Retina (tissue), 1 donor: ENCODE data around the gene TCEAL4.
"Not testable (repeated sequence)": the region's sequence is repeated elsewhere in the genome, so short reads cannot be mapped to it uniquely, and the experiment has no call there.

Source experiments
- DNase-seq: peaks from one replicate; pipeline ENCODE4 v3.0.0-alpha.2; 2016

The TCEAL4 gene

DNA sequence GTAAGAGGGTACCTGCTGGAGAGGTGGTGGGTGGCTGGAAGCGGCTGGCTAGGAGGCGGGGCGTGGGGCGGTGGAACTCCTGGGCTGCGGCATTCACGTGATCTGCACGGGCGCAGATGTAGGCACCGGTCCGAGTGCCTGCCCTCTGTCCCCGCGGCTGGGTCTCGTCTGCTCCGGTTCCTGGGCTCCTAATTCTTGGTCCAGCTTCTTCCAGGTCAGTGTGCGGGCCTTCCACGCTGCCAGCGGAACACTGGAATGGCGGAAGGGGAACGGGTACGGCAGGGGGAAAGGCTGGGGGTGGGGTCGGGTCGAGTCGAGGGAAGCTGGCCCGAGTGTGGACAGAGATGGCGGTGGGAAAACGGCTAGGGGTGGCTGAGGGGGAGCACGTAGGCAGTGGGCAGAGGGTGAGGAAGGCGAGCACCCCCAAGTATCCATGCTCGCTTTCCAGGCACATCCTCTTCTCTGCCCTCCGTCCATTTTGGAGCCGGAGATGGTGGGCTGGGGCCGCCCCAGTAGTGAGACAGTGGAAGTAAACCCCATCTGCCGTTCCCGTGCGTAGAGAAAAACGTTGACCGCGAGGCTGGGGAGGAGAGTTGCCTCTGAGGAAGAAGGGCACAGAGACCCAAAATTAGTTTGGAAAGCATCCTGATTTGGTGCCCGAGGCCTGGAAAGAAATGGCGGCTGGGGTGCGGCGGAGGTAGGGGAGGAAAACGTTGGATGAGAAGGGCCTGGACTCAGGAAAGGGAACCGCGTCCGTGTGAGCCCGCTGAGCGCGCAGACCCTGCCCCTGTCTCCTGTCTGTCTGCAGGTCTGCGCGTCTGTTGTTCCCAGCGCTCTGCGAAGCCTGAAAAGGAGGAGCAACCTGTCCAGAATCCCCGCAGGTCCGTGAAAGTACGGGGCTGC is at the start of gene TCEAL4:
Gene TCEAL4, plus strand, starts transcription at position 105 of the 903 bp plus-strand sequence. CDS start 1,161 bp downstream, outside the sequence.
- peak; percentile 65 for DNase-seq

DNA sequence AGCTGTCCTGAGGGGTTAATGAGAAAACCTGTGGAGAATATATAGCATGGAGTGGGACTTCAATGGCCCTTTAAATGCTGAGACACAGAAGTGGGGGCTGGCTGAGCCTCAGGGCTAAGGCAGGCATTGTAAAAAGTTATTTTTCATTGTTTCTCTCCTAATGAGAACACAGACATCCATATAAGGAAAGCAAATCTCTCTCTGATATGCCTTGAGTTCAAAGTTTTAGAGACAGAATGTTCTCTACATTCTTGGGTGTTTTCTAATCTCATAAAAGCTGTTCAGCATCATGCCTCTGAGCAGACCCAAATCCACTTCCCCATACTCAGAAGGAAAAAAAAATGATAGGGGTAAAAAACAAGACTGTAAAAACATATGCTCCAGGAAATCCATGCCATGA is 49.2 kb upstream of the TCEAL4 start:
- no peak for DNase-seq

GRCh38 chrX:103536732-103537131 is 48.6 kb upstream of the TCEAL4 start:
- no peak for DNase-seq

GRCh38 chrX:103537871-103538387 is 47.4 kb upstream of the TCEAL4 start:
- no peak for DNase-seq

DNA sequence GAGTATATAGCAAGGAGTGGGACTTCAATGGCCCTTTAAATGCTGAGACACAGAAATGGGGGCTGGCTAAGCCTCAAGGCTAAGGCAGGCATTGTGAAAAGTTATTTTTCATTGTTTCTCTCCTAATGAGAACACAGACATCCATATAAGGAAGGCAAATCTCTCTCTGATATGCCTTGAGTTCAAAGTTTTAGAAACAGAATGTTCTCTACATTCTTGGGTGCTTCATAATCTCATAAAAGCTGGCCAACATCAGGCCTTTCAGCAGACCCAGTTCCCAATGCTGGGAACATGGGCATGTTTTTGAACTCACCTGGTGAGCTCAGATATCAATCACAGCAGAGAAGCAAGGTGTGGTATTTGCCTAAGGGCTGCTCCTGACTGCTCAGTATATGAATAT is 46.6 kb upstream of the TCEAL4 start:
- DNase-seq: no peak

- DNase-seq: no peak
These were observed 45.6 kb upstream of the TCEAL4 start for GRCh38 chrX:103539695-103540094.

GRCh38 chrX:103540145-103540544 is 45.2 kb upstream of the TCEAL4 start:
- no peak for DNase-seq

GRCh38 chrX:103549916-103550315 is 35.4 kb upstream of the TCEAL4 start:
- no peak for DNase-seq

GRCh38 chrX:103550415-103551051 is 34.8 kb upstream of the TCEAL4 start:
- no peak for DNase-seq

DNA sequence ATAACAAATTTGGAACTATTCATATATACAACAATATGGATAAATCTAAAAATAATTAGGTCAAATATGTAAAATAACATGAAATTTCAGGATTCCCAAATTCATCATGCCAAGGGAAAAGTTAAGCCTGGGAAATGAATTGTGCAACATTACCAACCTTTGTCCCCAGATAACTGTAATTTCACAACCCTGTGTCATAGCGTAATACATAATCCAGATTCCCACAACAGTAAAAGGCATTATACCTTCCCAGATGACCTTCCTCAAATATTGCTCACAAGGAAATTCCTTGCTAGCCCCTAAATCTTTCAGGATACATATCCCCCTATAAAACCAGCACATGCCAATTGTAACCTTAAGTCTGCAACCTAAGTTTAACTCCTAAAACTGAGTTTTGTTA is 33.1 kb upstream of the TCEAL4 start:
- DNase-seq: no peak

GRCh38 chrX:103554687-103555424 is 30.5 kb upstream of the TCEAL4 start:
- DNase-seq: peak; percentile 88

DNA sequence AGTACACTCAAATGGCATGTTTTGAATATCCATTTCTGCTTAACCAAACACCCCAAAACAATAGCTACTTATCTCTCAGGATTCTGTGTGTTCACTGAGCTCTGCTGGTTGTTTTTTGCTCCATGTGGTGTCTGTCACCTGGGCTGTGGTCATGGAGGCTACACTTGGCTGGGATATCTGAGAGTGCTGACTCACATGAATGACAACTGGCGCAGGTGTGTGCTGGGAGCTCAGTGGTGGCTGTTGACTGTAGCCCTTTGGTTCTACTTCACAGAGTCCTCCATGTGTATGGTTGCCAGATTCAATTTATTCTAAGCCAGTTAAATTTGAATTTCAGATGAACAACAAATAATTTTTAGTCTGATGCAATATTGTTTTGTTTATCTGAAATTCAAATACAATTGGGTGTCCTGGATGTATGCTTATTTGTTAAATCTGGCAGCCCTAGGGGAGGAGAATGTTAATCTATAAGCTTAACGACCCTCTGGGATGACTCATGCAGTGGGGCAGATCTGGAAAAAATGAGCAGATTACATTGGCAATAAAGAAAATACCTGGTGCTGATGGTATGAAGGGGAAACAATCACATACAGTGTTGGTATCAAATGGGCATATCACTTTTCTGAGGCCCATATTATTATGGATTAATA is 28.2 kb upstream of the TCEAL4 start:
- no peak for DNase-seq

GRCh38 chrX:103560256-103560655 is 25.1 kb upstream of the TCEAL4 start:
- DNase-seq: no peak

GRCh38 chrX:103562801-103563200 is 22.5 kb upstream of the TCEAL4 start:
- no peak for DNase-seq

DNA sequence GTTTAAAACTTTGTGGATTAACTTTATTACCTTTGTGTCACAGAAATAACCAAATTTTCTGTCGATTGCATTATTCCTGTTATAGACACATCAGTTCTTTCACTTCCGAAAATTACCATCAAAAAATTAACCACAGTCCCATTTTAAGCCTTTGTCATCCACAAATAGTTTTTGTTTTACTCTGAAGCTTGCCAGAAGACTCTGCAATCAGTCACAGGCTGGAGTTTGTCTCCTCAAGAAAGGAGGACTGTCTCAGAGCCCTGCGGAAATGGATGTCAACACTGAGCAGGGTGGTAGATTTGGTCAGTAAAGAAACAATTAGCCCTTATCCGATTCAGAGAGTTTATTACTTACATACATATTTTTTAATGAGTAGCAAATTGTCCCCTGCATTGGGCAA is 20.1 kb upstream of the TCEAL4 start:
- DNase-seq: no peak

DNA sequence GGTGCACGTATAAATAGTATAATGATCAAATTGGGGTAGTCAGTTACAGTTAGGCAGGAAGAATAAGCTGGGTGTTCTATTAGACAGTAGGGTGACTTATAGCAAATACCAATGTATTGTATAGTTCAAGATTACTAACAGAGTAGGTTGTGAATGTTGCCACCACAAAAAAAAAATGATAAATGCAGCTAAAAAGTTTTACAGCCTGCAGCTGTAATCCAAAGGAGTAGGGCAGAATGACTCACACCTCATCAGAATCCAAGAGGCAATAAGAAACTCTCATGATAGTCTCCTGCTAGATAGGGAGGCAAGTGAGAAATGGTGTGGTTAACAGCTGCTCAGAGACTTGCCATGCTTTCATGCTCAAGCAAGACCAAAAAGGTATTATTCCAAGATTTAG is 19.6 kb upstream of the TCEAL4 start:
- no peak for DNase-seq

GRCh38 chrX:103571121-103571520 is 14.2 kb upstream of the TCEAL4 start:
- DNase-seq: no peak

- DNase-seq: no peak
These were observed 13.6 kb upstream of the TCEAL4 start for GRCh38 chrX:103571726-103572125.

- DNase-seq: no peak
These were observed 12.1 kb upstream of the TCEAL4 start for GRCh38 chrX:103573202-103573601.

DNA sequence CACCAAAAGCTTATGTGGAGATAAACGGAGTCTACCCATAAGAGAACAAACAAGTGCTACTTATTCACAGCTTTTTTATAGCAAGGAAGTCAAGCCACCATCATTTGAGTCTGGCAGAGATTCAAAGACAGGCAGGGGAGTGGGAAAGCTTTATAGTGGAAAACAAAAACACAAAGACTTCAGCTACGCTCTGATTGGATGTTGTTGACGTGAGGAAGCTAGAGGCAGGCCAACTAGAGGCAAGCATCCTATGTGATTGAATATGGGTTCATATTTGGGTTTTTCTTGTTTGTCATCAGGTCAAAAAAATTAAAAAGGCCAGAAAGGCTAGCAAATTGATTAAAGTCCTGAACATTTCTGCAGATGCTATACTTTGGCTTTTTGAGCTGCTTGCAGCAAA is 719 bp upstream of the TCEAL4 start:
- DNase-seq: peak; percentile 8

- DNase-seq: no peak
These were observed 965 bp downstream of the TCEAL4 start for GRCh38 chrX:103586314-103586646.

DNA sequence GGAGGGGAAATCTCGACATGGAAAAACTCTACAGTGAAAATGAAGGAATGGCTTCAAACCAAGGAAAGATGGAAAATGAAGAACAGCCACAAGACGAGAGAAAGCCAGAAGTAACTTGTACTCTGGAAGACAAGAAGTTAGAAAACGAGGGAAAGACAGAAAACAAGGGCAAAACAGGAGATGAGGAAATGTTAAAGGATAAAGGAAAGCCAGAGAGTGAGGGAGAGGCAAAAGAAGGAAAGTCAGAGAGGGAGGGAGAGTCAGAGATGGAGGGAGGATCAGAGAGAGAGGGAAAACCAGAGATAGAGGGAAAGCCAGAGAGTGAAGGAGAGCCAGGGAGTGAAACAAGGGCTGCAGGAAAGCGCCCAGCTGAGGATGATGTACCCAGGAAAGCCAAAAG is 1.3 kb downstream of the TCEAL4 start:
- no peak for DNase-seq

DNA sequence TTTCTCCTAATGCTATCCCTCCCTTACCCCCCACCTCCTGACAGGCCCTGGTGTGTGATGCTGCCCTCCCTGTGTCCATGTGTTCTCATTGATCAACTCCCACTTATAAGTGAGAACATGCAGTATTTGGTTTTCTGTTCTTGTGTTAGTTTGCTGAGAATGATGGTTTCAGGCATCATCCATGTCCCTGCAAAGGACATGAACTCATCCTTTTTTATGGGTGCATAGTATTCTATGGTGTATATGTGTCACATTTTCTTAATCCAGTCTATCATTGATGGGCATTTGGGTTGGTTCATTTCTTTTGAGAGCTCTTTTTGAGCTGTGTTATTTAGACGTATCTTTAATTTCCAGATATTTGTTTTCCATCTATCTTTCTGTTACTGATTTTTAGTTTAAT is 7.0 kb downstream of the TCEAL4 start:
- not testable (repeated sequence) for DNase-seq
